Stomach (tissue), 4 donors: ENCODE results near the gene TOMM40.

Source experiments
- EP300 ChIP-seq: sonication (generic); formaldehyde crosslinking; IDR thresholded peaks from one replicate; pipeline ENCODE4 v1.6.1; 2017; ENCODE audit warnings: antibody characterized with exemption
- POLR2A ChIP-seq, 4 donors: fragments of 450-650 bp; IDR thresholded peaks; one replicate each; pipeline ENCODE4 v1.6.1; 2016; ENCODE audit warnings: antibody characterized with exemption in 4 of 4, control low read depth in 2 of 4, mild to moderate bottlenecking in 1 of 4, moderate library complexity in 1 of 4
- POLR2AphosphoS5 ChIP-seq, 3 donors: sonication (generic); formaldehyde crosslinking; IDR thresholded peaks; one replicate each; pipeline ENCODE4 v1.6.1; 2016; ENCODE audit warnings: antibody characterized with exemption in 3 of 3
- TF ChIP-seq, protein P1 (sequence below), 7 experiments: fragments of 450-650 bp in 4 of 7; fragments of 200-600 bp in 3 of 7; sonication (generic) in 3 of 7; IDR thresholded peaks; one replicate each; pipeline ENCODE4 v1.5.1; 2016 to 2019; ENCODE audit warnings: antibody characterized with exemption in 7 of 7, control low read depth in 2 of 7, mild to moderate bottlenecking in 1 of 7

DNA sequence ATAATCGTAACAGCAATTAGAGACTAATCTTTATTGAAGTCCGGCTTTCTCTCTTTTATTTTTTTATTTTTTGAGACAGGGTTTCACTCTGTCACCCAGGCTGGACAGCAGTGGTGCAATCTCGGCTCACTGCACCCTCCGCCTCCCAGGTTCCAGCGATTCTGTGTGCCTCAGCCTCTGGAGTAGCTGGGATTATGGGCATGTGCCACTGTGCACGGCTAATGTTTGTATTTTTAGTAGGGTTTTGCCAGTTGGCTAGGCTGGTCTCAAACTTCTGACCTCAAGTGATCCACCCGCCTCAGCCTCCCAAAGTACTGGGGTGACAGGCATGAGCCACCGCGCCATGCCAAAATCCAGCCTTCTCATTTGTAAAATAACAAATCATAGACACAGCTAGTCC is 58.5 kb downstream of the TOMM40 start:
- TF ChIP-seq, protein P1, sequence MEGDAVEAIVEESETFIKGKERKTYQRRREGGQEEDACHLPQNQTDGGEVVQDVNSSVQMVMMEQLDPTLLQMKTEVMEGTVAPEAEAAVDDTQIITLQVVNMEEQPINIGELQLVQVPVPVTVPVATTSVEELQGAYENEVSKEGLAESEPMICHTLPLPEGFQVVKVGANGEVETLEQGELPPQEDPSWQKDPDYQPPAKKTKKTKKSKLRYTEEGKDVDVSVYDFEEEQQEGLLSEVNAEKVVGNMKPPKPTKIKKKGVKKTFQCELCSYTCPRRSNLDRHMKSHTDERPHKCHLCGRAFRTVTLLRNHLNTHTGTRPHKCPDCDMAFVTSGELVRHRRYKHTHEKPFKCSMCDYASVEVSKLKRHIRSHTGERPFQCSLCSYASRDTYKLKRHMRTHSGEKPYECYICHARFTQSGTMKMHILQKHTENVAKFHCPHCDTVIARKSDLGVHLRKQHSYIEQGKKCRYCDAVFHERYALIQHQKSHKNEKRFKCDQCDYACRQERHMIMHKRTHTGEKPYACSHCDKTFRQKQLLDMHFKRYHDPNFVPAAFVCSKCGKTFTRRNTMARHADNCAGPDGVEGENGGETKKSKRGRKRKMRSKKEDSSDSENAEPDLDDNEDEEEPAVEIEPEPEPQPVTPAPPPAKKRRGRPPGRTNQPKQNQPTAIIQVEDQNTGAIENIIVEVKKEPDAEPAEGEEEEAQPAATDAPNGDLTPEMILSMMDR (IDR thresholded peaks at IDR 0.05): no peak
- TF ChIP-seq POLR2A (IDR thresholded peaks at IDR 0.05): no peak
- no peak for TF ChIP-seq EP300
- TF ChIP-seq POLR2AphosphoS5 (IDR thresholded peaks at IDR 0.05): no peak
